ENCODE data around the gene FMN2.

GRCh38 chr1:240387051-240387450, 295.4 kb downstream of the FMN2 start:
- TF ChIP-seq CTCF (IDR thresholded peaks at IDR 0.05; ENCODE audit: insufficient read depth, low read length, poor library complexity, severe bottlenecking) (no peak), EZH2phosphoT487 (conservative IDR thresholded peaks at IDR 0.05; ENCODE audit: low read length) (no peak)

All from SU-DHL-6 (cell line).